K562 (cell line): ENCODE data around the gene MTG1. TPM values are rescaled to one million over a fixed set of nuclear protein-coding genes. Genes with fewer than 3 reads are reported as not detected.

Experiments
- HMGXB4 ChIP-seq: sonication (generic); formaldehyde crosslinking; IDR thresholded peaks from 2 replicates; pipeline ENCODE4 v1.8.1; 2023; ENCODE audit warnings: mild to moderate bottlenecking, missing genetic modification reagents
- PKNOX1 ChIP-seq: fragments of 450-650 bp; IDR thresholded peaks from 2 replicates; pipeline ENCODE4 v1.6.1; 2016
- RERE ChIP-seq: sonication (generic); formaldehyde crosslinking; IDR thresholded peaks from 2 replicates; pipeline ENCODE4 v1.8.0; 2023; ENCODE audit warnings: missing genetic modification reagents, mild to moderate bottlenecking, borderline replicate concordance
- STAT6 ChIP-seq: sonication (generic); formaldehyde crosslinking; IDR thresholded peaks from 2 replicates; pipeline ENCODE4 v1.8.1; 2023; ENCODE audit warnings: mild to moderate bottlenecking, missing genetic modification reagents
- ZBTB43 ChIP-seq: sonication (generic); formaldehyde crosslinking; IDR thresholded peaks from 2 replicates; pipeline ENCODE4 v1.8.0; 2023; ENCODE audit warnings: mild to moderate bottlenecking, missing genetic modification reagents
- ZBTB5 ChIP-seq: fragments of 450-650 bp; IDR thresholded peaks from 2 replicates; pipeline ENCODE4 v1.6.1; 2017; ENCODE audit warnings: antibody characterized with exemption
- ZFP30 ChIP-seq: fragments of 250-450 bp; sonication (Bioruptor Pico); IDR thresholded peaks from 2 replicates; pipeline ENCODE4 v1.8.0; 2022; ENCODE audit warnings: moderate library complexity, mild to moderate bottlenecking, inconsistent platforms, borderline replicate concordance
- polyA plus RNA-seq, 8 experiments: library from polyadenylated mRNA; depleted of rRNA in 4 of 8; stranded (reverse) in 5 of 8; unstranded in 3 of 8; fragments of >200 nt; fragmentation: Nextera tagmentation in 2 of 8; fragmentation: Illumina TruSeq in 1 of 8; extraction: Ambion mirVana in 2 of 8; extraction: Trizol in 1 of 8; gene quantifications; 2 replicates each; pipeline versions ENCODE4 v1.2.1 to v1.2.3, GENCODE V29; 2011 to 2014; ENCODE audit warnings: inconsistent platforms in 1 of 8, missing spikeins in 1 of 8
- total RNA-seq, 7 experiments: library from RNA; depleted of rRNA in 6 of 7; stranded (reverse); fragments of >200 nt in 6 of 7; fragmentation: Illumina TruSeq in 2 of 7; extraction: Trizol in 2 of 7; gene quantifications; 2 replicates each; pipeline versions ENCODE4 v1.2.1 to v1.2.3, GENCODE V29; 2011 to 2021; ENCODE audit warnings: low replicate concordance in 1 of 7

MTG1 gene
- total and polyA plus RNA-seq, 9 of the 15 experiments (the other 6 are each of a cell fraction or from before 2014, with no cell fraction given) = 2.8 to 28.2 (median 15.4) TPM

- no peak for TF ChIP-seq RERE (CRISPR knock-in tag)
- no peak for TF ChIP-seq ZBTB5
- TF ChIP-seq STAT6 = no peak
- no peak for TF ChIP-seq ZFP30 (CRISPR knock-in tag)
- no peak for TF ChIP-seq ZBTB43 (CRISPR knock-in tag)
- TF ChIP-seq HMGXB4 (CRISPR knock-in tag) = no peak
- TF ChIP-seq PKNOX1 = no peak
- TF ChIP-seq, all 486 proteins: peak for 0
These were observed 26.6 kb downstream of the MTG1 start (continued) for GRCh38 chr10:133420579-133420978.
